Tongue (tissue), 2 donors: Measurements from ENCODE around the gene VPS11. TPM values are rescaled to one million over a fixed set of nuclear protein-coding genes. Genes with fewer than 3 reads are reported as not detected.
"Not testable (repeated sequence)": the region's sequence is repeated elsewhere in the genome, so short reads cannot be mapped to it uniquely, and the experiment has no call there.

Experiments
- DNase-seq: peaks from one replicate; pipeline ENCODE4 v3.0.0-alpha.2; 2015
- total RNA-seq: library from RNA; depleted of rRNA; stranded (reverse); fragments of >200 nt; gene quantifications from one replicate; pipeline ENCODE4 v1.2.3, GENCODE V29; 2014

Gene VPS11
- total RNA-seq: 29.7 TPM

- peak; percentile 98 for DNase-seq
Observed at GRCh38 chr11:119067371-119068222, at the start of gene VPS11. Gene VPS11, plus strand, starts transcription at chr11:119067818. Its CDS starts 6 bp downstream, at chr11:119067824.

- peak; percentile 99 for DNase-seq
Observed at GRCh38 chr11:119018074-119018938, 49.3 kb upstream of the VPS11 start, which contains the start of the genes RPS25 and TRAPPC4. Gene RPS25, minus strand, starts transcription at chr11:119018343. Its CDS starts 59 bp downstream, at chr11:119018284. Gene TRAPPC4, plus strand, starts transcription at chr11:119018766. Its CDS starts 30 bp downstream, at chr11:119018796.

- DNase-seq: no peak
Observed at GRCh38 chr11:119019996-119020395, 47.6 kb upstream of the VPS11 start.

GRCh38 chr11:119021631-119022030 lies 46.0 kb upstream of the VPS11 start:
- no peak for DNase-seq

- DNase-seq: no peak
Observed at GRCh38 chr11:119023741-119024140, 43.9 kb upstream of the VPS11 start.

GRCh38 chr11:119024430-119025098 lies 43.1 kb upstream of the VPS11 start:
- no peak for DNase-seq

GRCh38 chr11:119025099-119025473 lies 42.5 kb upstream of the VPS11 start:
- DNase-seq: no peak

- DNase-seq: no peak
Observed at GRCh38 chr11:119025541-119025940, 42.1 kb upstream of the VPS11 start.

GRCh38 chr11:119025978-119026766 lies 41.4 kb upstream of the VPS11 start:
- no peak for DNase-seq

GRCh38 chr11:119026970-119027369 lies 40.6 kb upstream of the VPS11 start:
- DNase-seq: no peak

GRCh38 chr11:119027561-119028345 lies 39.9 kb upstream of the VPS11 start:
- DNase-seq: no peak

- no peak for DNase-seq
Observed at GRCh38 chr11:119028346-119029068, 39.1 kb upstream of the VPS11 start.

- no peak for DNase-seq
Observed at GRCh38 chr11:119029069-119029339, 38.6 kb upstream of the VPS11 start.

GRCh38 chr11:119029340-119030028 lies 38.1 kb upstream of the VPS11 start:
- no peak for DNase-seq

- DNase-seq: no peak
Observed at GRCh38 chr11:119030029-119030328, 37.6 kb upstream of the VPS11 start.

GRCh38 chr11:119030329-119031047 lies 37.1 kb upstream of the VPS11 start, which contains the start of gene SLC37A4:
Gene SLC37A4, minus strand, starts transcription at chr11:119030877.
- peak; percentile 97 for DNase-seq

GRCh38 chr11:119031912-119032280 lies 35.7 kb upstream of the VPS11 start:
- no peak for DNase-seq

- DNase-seq: not testable (repeated sequence)
Observed at GRCh38 chr11:119033421-119033820, 34.2 kb upstream of the VPS11 start.

- DNase-seq: no peak
Observed at GRCh38 chr11:119034813-119035212, 32.8 kb upstream of the VPS11 start.
